ENCODE results near the gene KCNQ1OT1.

KCNQ1OT1 gene

DNA sequence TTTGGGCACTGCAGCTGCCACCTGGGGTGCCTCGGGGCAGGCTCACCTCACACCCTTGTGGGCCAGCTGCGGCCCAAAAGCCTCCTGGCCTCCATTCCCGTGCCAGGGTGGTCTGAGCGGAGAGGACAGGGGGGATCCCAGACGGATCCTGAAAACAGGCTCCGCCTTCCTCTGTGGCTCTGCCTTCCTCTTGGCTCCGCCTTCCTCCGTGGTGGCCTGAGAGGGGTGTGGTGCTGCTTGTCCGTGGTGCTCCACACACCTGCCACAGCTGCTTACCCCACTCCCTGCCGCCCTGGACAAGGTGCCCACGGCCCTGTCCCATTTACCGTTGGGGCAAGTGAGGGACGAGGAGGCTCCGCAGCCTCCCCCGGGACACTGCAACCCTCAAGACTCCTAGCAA is 23.2 kb upstream of the KCNQ1OT1 start:
- in situ Hi-C loops (cut with HindIII; ENCODE audit: low sequenced_read_pairs): loop anchor here (5.0 kb wide), 1 partner anchor 36 kb away; no protein-coding TSS in a partner anchor

- in situ Hi-C loops (cut with HindIII; ENCODE audit: low sequenced_read_pairs): loop anchor here (5.0 kb wide), 1 partner anchor 34 kb away; no protein-coding TSS in a partner anchor
Observed at GRCh38 chr11:2721210-2721916, 21.6 kb upstream of the KCNQ1OT1 start.

DNA sequence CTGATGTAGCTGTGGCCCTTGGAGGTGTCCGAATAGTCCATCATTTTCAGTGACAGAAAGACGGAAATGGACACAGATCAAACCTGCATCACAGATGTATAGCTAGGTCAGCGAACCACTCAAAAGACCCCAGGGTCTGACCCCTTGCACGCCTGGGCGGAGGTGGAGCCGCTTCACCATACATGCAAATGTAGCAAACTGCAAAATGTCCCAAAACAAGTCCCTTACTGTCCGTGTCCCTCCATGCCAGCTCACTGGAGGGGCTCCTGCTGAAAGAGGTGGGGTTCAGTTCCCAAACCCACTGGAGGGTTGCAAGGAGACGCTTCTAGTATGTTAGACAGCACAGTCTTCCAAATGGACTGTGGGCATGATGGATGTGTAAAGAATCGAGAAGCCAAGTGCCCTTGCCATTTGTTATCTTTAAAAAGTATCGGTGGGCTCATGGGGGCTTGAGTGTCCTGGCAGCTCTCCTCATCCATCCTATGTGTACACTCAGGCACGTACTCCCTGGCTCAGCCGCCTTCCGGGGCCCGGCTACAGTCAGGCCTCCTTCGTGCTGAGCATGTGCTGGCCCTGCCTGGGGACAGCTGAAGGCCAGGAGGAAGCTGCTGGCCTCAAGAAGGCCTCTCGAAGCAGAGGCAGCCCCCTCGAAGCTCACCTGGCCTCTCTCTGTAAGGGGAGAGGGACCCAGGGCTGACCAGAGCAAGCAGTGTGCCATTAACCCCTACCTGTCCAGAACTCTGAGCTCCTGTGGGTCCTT is 20.2 kb upstream of the KCNQ1OT1 start:
- in situ Hi-C loops (cut with HindIII; ENCODE audit: low sequenced_read_pairs): loop anchor here (5.0 kb wide), 1 partner anchor 33 kb away; no protein-coding TSS in a partner anchor

DNA sequence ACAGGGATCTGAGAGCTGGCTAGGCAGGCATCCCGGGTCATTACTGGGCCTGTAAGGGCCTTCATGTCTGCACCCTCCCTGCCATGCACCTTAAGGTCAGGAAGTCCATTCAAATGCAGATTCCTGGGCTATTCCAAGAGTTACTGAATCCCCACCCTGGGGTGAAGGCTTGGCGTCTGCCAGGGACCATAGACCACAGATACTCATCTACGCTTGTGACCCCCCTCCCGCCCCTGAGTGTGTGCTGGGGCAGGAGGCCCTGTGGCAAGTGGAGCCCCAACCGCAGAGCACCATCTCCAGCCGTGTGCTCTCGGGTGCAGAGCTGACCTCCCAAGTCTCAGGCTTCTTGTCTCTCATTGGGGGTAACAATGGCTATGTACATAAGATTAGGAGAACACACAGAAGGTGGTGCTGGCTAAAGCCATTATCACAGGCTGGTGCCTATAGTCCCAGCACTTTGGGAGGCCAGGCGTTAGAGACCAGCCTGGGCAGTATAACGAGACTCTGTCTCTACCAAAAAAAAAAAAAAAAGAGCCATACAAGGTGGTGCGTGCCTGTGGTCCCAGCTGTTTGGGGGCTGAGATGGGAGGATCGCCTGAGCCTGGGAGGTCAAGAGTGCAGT is 19.1 kb upstream of the KCNQ1OT1 start:
- in situ Hi-C loops (cut with HindIII; ENCODE audit: low sequenced_read_pairs): no loop called here

GRCh38 chr11:2717561-2718325 is 17.9 kb upstream of the KCNQ1OT1 start:
- in situ Hi-C loops (cut with HindIII; ENCODE audit: low sequenced_read_pairs): no loop called here

GRCh38 chr11:2716376-2717095 is 16.7 kb upstream of the KCNQ1OT1 start:
- in situ Hi-C loops (cut with HindIII; ENCODE audit: low sequenced_read_pairs): no loop called here

DNA sequence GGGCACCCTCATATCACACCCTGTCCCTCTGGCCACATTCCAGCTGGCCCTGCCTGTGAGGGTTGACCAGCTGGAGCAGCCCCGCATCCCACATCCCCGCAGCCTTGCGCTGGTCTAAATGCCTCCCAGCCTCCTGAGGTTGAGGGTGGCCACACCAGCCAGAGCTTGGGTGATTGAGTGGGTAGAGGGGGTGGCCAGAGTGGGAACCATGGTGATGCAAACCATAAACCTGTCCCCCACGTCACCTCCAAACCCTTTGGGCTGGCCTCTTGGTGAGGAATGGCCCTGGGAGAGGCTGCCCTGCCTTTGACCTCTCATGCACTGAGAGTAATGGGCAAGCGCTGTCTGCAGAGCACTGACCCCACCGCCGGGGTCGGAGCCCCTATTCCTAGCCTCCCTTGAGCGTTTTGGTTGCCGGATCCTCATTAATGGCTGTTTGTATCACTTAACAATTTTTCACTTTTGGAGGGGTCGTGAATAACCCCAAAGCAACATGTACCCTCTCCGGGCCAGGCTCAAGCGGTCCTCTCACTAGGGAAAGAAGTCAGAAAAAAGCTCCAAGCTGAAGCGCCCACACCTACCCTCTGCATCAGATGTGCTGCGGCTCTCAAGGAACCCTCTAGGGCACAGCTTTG is 16.0 kb upstream of the KCNQ1OT1 start:
- in situ Hi-C loops (cut with HindIII; ENCODE audit: low sequenced_read_pairs): no loop called here

- in situ Hi-C loops (cut with HindIII; ENCODE audit: low sequenced_read_pairs): no loop called here
Observed at GRCh38 chr11:2714871-2715270, 15.1 kb upstream of the KCNQ1OT1 start.

GRCh38 chr11:2714463-2714800 is 14.6 kb upstream of the KCNQ1OT1 start:
- in situ Hi-C loops (cut with HindIII; ENCODE audit: low sequenced_read_pairs): no loop called here

DNA sequence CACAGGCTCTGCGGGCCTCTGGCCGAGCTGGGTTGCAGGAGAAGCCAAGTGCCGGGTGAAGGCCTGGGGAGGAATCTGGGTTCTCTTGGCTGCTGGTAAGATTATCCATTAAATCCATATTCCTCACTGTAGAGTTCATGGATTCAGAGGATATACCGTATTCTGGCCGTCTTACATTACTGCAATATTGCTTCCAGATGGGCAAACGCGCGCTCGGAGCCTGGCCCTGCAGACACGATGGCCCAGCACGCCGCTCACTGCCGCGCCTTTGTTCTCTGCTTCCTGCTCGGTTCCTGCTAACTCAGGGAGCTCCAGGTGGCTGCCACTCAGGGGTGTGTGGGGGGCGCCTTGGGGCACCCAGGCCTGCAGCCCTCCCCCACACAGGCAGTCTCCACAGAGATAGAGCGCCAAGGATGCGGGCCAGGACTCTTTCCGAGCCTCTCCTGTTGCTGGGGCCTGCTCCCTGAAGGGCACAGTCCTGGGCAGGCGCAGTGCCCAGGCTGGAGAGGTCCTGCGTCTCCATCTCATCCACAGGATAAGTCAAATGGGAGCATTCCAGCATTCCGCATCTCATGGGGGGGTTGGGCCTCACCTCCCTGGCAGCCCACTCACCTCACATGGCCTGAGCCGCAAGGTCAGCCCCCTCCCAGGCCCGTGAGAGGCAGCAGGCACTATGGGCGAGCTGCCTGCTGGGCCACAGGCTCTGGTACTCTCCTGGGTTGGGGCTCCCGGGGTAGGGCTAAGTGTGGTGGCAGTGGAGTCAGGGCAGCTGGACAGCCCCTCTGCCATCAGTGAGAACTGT is 14.1 kb upstream of the KCNQ1OT1 start:
- in situ Hi-C loops (cut with HindIII; ENCODE audit: low sequenced_read_pairs): no loop called here

DNA sequence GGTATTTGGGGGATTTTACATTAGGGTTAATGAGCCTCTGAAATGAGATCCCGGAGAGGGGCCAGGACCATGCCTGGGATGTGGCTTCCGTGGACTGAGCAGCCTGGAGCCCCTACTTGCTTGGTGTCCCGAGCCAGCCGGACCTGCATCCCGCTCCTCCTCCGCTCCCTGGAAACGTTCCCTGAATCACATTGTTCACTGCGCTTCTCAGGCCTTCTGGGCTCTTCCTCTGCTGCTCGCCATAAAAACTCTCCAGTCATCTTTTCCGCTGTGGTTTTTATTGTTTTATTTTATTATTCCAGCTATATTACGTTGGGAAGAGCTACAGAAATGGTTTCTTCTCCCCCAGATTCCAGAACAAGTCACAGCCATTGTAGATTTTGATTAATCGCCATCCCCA is 13.3 kb upstream of the KCNQ1OT1 start:
- in situ Hi-C loops (cut with HindIII; ENCODE audit: low sequenced_read_pairs): no loop called here

DNA sequence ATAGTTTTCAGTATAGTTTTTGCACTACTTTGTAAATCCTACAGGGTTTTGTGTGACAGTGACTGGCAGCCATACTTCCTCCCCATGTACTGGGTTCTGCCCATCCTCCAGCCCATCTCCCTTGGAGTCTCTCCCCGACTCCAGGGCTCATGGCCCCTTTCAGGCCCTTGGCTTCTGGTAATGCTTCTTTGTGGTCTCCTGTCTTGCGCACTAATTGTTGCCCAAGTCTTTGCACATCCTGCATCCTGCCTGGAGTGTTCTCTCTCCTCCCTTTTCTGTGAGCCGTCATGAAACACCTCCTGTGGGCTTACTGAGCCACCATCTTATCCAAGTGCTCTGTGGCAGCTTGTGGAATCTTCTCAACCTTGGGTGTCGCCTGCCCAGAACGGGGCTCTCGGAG is 11.4 kb upstream of the KCNQ1OT1 start:
- in situ Hi-C loops (cut with HindIII; ENCODE audit: low sequenced_read_pairs): no loop called here

DNA sequence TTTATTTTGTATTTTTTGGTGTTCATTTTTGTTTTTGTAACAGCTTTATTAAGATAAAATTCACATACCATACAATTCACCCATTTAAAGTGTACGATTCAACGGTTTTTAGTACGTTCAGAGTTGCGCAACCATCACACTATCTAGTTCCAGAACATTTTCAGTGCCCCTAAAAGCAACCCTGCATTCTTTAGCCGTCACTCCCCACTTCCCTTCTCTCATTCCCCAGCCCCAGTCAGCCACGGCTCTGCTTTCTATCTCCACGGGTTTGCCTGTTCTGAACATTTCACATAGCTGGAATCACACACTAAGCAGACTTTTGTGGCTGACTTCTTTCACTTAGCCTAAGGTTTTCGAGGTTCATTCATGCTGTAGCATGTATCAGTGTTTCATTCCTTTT is 9.6 kb upstream of the KCNQ1OT1 start:
- in situ Hi-C loops (cut with HindIII; ENCODE audit: low sequenced_read_pairs): no loop called here

- in situ Hi-C loops (cut with HindIII; ENCODE audit: low sequenced_read_pairs): no loop called here
Observed at GRCh38 chr11:2708757-2709281, 9.0 kb upstream of the KCNQ1OT1 start.

- in situ Hi-C loops (cut with HindIII; ENCODE audit: low sequenced_read_pairs): no loop called here
Observed at GRCh38 chr11:2708151-2708581, 8.4 kb upstream of the KCNQ1OT1 start.

DNA sequence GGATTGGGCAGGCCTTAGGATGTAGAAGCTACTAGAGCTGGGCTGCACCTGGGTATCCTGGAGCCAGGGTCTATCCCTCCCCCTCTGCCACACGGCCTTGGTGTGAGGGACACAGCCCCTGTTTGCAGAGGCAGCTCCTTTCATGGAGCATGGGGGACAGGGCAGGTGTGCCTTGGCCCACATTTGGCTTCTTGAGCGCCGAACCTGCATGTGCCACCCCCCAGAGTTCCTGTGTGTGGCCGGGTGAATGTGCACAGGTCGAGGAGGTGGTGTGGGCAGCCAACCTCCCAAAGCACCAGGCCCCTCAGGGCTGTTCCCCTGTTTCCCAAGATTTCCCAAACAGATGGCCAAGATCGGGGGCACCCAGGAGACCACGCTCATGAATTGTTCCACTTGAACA is 7.9 kb upstream of the KCNQ1OT1 start:
- in situ Hi-C loops (cut with HindIII; ENCODE audit: low sequenced_read_pairs): no loop called here

DNA sequence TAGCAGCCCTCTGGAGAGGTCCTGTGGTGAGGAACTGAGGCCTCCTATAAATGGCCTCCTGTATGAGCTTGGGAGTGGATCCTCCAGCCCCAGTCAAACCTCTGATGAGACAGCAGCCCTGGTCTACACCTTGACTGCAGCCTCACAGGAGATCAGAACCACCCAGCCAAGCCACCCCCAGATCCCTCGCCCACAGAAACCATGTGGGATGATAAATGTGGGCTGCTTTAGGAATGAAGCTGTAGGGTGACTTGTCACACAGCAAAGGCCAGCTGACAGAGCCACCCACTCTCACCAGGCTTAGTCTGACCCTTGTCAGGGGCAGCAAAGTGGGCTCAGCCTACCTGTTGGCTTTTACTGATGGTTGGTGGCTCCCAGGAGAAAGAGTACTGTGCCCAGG is 6.5 kb upstream of the KCNQ1OT1 start:
- in situ Hi-C loops (cut with HindIII; ENCODE audit: low sequenced_read_pairs): no loop called here

DNA sequence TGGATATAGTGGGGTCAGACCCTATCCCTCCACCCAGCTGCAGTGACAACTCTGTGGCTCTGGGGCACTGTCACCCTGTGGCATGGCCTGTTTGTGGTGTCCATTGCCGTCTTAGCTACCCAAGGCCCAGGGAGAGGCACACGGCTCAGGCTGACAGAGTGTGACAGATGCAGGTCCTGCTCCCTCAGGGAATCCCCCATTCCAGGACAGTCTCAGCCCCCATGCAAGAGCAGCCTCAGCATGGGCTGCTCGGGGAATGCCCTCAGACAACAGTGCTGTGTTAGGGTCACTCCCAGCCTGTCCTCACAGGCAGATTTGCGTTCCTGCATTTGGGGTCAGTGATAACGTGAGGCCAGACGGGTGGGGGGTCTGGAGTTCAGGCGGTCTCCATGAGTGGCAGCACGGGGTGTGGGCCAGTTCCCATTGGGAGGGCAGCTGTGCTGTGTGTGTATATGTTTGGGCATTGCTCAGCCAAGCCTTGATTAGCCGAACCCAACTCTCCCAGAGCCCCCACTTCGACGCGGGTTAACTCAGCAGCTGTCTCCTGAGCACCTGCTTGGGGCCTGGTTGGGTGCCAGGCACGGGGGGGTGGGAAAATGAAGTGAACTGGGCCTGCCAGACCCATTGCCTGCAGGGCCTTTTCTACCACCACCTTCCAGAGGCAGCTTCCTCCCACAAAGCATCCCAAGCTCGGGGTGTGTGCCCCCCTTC is 5.3 kb upstream of the KCNQ1OT1 start:
- in situ Hi-C loops (cut with HindIII; ENCODE audit: low sequenced_read_pairs): no loop called here

Data from DLD1 (cell line).